HG03045 (cell line): Measurements from ENCODE around the gene CENPM.
"Not testable (repeated sequence)": the region's sequence is repeated elsewhere in the genome, so short reads cannot be mapped to it uniquely, and the experiment has no call there.

ENCODE experiments used
- ATAC-seq: cut with Tn5 transposase; IDR thresholded peaks from one replicate; pipeline ENCODE4 v1.9.1; 2021; ENCODE audit warnings: mild to moderate bottlenecking, moderate library complexity; ENCODE audit not compliant: unreplicated experiment

Gene CENPM

GRCh38 chr22:41966607-41967240, 19.8 kb upstream of the CENPM start:
- no peak for ATAC-seq

GRCh38 chr22:41966225-41966606, 19.3 kb upstream of the CENPM start:
- no peak for ATAC-seq

- ATAC-seq, result no peak
These were observed 17.1 kb upstream of the CENPM start for GRCh38 chr22:41964112-41964491.

GRCh38 chr22:41963453-41964111, 16.6 kb upstream of the CENPM start:
- ATAC-seq, result no peak

GRCh38 chr22:41957941-41958556, 11.1 kb upstream of the CENPM start:
- peak; percentile 11 for ATAC-seq

- ATAC-seq, result no peak
These were observed 5.8 kb upstream of the CENPM start for GRCh38 chr22:41952713-41953112.

GRCh38 chr22:41951898-41952474, 5.0 kb upstream of the CENPM start, which contains the start of gene SMIM45:
TSS of gene SMIM45 (plus strand) at chr22:41952150.
- no peak for ATAC-seq

- ATAC-seq, result no peak
These were observed 2.5 kb upstream of the CENPM start for GRCh38 chr22:41949297-41949965.

- ATAC-seq, result not testable (repeated sequence)
These were observed 2.0 kb upstream of the CENPM start for GRCh38 chr22:41948928-41949296.

GRCh38 chr22:41948142-41948541, 1.2 kb upstream of the CENPM start:
- no peak for ATAC-seq

GRCh38 chr22:41947424-41948080, 600 bp upstream of the CENPM start:
- no peak for ATAC-seq

- ATAC-seq, result no peak
These were observed 3.2 kb downstream of the CENPM start for GRCh38 chr22:41943661-41944209.

- peak; percentile 37 for ATAC-seq
These were observed 5.9 kb downstream of the CENPM start for GRCh38 chr22:41940832-41941765.

- peak; percentile 53 for ATAC-seq
These were observed 6.7 kb downstream of the CENPM start for GRCh38 chr22:41939981-41940831.

GRCh38 chr22:41936894-41937169, 10.1 kb downstream of the CENPM start:
- ATAC-seq, result no peak

GRCh38 chr22:41935509-41935908, 11.4 kb downstream of the CENPM start:
- ATAC-seq, result no peak

GRCh38 chr22:41935015-41935351, 12.0 kb downstream of the CENPM start:
- no peak for ATAC-seq

- no peak for ATAC-seq
These were observed 12.5 kb downstream of the CENPM start for GRCh38 chr22:41934284-41935014.
